ENCODE measurements around the gene PNO1.

- TF ChIP-seq ZSCAN30 (tag by site-specific recombination; IDR thresholded peaks at IDR 0.05), result no peak
- no peak for TF ChIP-seq ATF2 (tag by site-specific recombination; IDR thresholded peaks at IDR 0.05; ENCODE audit: low read depth)
- TF ChIP-seq IKZF3 (tag by site-specific recombination; IDR thresholded peaks at IDR 0.05), result no peak
- no peak for TF ChIP-seq ZBTB7A (tag by site-specific recombination; IDR thresholded peaks at IDR 0.05; ENCODE audit: low read depth)
- no peak for TF ChIP-seq CTCF (tag by site-specific recombination; IDR thresholded peaks at IDR 0.05)
- TF ChIP-seq KLF17 (tag by site-specific recombination; IDR thresholded peaks at IDR 0.05), result no peak
- no peak for TF ChIP-seq MEIS1 (CRISPR knock-in tag; IDR thresholded peaks at IDR 0.05; ENCODE audit: borderline replicate concordance)
- no peak for TF ChIP-seq REST (tag by site-specific recombination; IDR thresholded peaks at IDR 0.05)
Observed at GRCh38 chr2:68155618-68156017, 2.1 kb upstream of the PNO1 start.
